Gastroesophageal sphincter (tissue), 4 donors: Measurements from ENCODE around the gene CCDC86. TPM values are rescaled to one million over a fixed set of nuclear protein-coding genes. Genes with fewer than 3 reads are reported as not detected.

Source experiments
- ATAC-seq: fragments of 150-250 bp; one replicate; pipeline ENCODE4 v1.9.1; 2016; ENCODE audit warnings: mild to moderate bottlenecking, moderate library complexity
- H3K27ac ChIP-seq, 4 donors: fragments of 200-600 bp; sonication (generic) in 3 of 4; 1 replicate in 3 of 4; 2 replicates in 1 of 4; pipeline ENCODE4 v1.5.1; 2016 to 2019
- H3K27me3 ChIP-seq: fragments of 200-600 bp; sonication (generic); one replicate; pipeline ENCODE4 v1.5.1; 2019
- H3K36me3 ChIP-seq, 2 donors: fragments of 200-600 bp; sonication (generic); one replicate each; pipeline ENCODE4 v1.5.1; 2019; ENCODE audit warnings: control low read depth in 1 of 2
- H3K4me1 ChIP-seq, 3 donors: fragments of 200-600 bp; sonication (generic); 1 replicate in 2 of 3; 2 replicates in 1 of 3; pipeline ENCODE4 v1.5.1; 2016 to 2019; ENCODE audit warnings: control low read depth in 2 of 3
- H3K4me3 ChIP-seq, 2 donors: fragments of 200-600 bp; sonication (generic); one replicate each; pipeline ENCODE4 v1.5.1; 2019; ENCODE audit warnings: mild to moderate bottlenecking in 1 of 2, moderate library complexity in 1 of 2
- H3K9me3 ChIP-seq, 3 donors: fragments of 200-600 bp; sonication (generic); one replicate each; pipeline ENCODE4 v1.5.1; 2017 to 2019; ENCODE audit warnings: control low read depth in 2 of 3
- EP300 ChIP-seq: sonication (generic); formaldehyde crosslinking; IDR thresholded peaks from one replicate; pipeline ENCODE4 v1.6.1; 2017; ENCODE audit warnings: antibody characterized with exemption, mild to moderate bottlenecking
- POLR2A ChIP-seq, 2 donors: fragments of 450-650 bp; IDR thresholded peaks; one replicate each; pipeline ENCODE4 v1.6.1; 2017; ENCODE audit warnings: antibody characterized with exemption in 2 of 2, mild to moderate bottlenecking in 2 of 2, moderate library complexity in 1 of 2
- POLR2AphosphoS5 ChIP-seq: sonication (generic); formaldehyde crosslinking; IDR thresholded peaks from one replicate; pipeline ENCODE4 v1.6.1; 2017; ENCODE audit warnings: antibody characterized with exemption
- WGBS, 2 donors: methylation state at CpG; one replicate each; pipeline ENCODE4 v1.1.5; 2018; ENCODE audit warnings: low coverage in 1 of 2; 5-methylcytosine and 5-hydroxymethylcytosine counted together
- total RNA-seq, 4 donors: library from RNA; depleted of rRNA; stranded (reverse); fragments of >200 nt; gene quantifications; one replicate each; pipeline ENCODE4 v1.1.0, GENCODE V29; 2016
- TF ChIP-seq, protein P1 (sequence below), 4 experiments: fragments of 200-600 bp in 2 of 4; fragments of 450-650 bp in 2 of 4; sonication (generic) in 1 of 4; IDR thresholded peaks; one replicate each; pipeline ENCODE4 v1.5.1; 2017 to 2019; ENCODE audit warnings: antibody characterized with exemption in 4 of 4, mild to moderate bottlenecking in 2 of 4, moderate library complexity in 2 of 4

Gene CCDC86
- total RNA-seq, 4 donors from 2014 or later: 10.5 to 27.8 (median 18.2) TPM

GRCh38 chr11:60847896-60848295 is 6.0 kb downstream of the CCDC86 start:
- Histone ChIP-seq H3K27me3 (peaks cover 6% of the 10 kb centered on the region), H3K36me3 (peaks cover 0 to 71% of the 10 kb centered on the region in 2 donors), H3K27ac (no peak overlapping the region), H3K4me1 (peaks cover 0 to 33% (median 12%) of the 10 kb centered on the region in 3 donors), H3K9me3 (no peaks in the 10 kb centered on the region), H3K4me3 (no peak overlapping the region)
- no peak for ATAC-seq
- TF ChIP-seq EP300: no peak
- TF ChIP-seq POLR2AphosphoS5: no peak
- TF ChIP-seq, protein P1, sequence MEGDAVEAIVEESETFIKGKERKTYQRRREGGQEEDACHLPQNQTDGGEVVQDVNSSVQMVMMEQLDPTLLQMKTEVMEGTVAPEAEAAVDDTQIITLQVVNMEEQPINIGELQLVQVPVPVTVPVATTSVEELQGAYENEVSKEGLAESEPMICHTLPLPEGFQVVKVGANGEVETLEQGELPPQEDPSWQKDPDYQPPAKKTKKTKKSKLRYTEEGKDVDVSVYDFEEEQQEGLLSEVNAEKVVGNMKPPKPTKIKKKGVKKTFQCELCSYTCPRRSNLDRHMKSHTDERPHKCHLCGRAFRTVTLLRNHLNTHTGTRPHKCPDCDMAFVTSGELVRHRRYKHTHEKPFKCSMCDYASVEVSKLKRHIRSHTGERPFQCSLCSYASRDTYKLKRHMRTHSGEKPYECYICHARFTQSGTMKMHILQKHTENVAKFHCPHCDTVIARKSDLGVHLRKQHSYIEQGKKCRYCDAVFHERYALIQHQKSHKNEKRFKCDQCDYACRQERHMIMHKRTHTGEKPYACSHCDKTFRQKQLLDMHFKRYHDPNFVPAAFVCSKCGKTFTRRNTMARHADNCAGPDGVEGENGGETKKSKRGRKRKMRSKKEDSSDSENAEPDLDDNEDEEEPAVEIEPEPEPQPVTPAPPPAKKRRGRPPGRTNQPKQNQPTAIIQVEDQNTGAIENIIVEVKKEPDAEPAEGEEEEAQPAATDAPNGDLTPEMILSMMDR (IDR thresholded peaks at IDR 0.05): no peak
- WGBS, 2 donors: 81 to 82% methylated on average over 4 to 6 of the region's 12 CpGs

- no peaks in the 10 kb centered on the region for H3K9me3 ChIP-seq
- no peak overlapping the region for H3K4me3 ChIP-seq
- peaks cover 0 to 77% of the 10 kb centered on the region in 2 donors for H3K36me3 ChIP-seq
- H3K27me3 ChIP-seq: peaks cover 12% of the 10 kb centered on the region
- no peak overlapping the region for H3K27ac ChIP-seq
- ATAC-seq: no peak
- WGBS, 2 donors: no CpG with 5 or more reads among the region's 10 CpGs
- TF ChIP-seq, protein P1 (IDR thresholded peaks at IDR 0.05): no peak
- no peak for TF ChIP-seq POLR2A (IDR thresholded peaks at IDR 0.05)
- TF ChIP-seq POLR2AphosphoS5: no peak
- no peak for TF ChIP-seq EP300
- H3K4me1 ChIP-seq: peaks cover 0 to 25% (median 6%) of the 10 kb centered on the region in 3 donors
These were observed 6.8 kb downstream of the CCDC86 start for GRCh38 chr11:60848714-60849151.

GRCh38 chr11:60849641-60850520 is 8.0 kb downstream of the CCDC86 start:
- Histone ChIP-seq H3K4me1 (peaks cover 0 to 13% (median 0%) of the 10 kb centered on the region in 3 donors), H3K4me3 (no peak overlapping the region), H3K9me3 (no peaks in the 10 kb centered on the region), H3K27me3 (peaks cover 20% of the 10 kb centered on the region), H3K36me3 (peaks cover 0 to 77% of the 10 kb centered on the region in 2 donors), H3K27ac (no peak overlapping the region)
- ATAC-seq: no peak
- WGBS, 2 donors: 83 to 90% methylated on average over 3 to 11 of the region's 29 CpGs
- no peak for TF ChIP-seq POLR2A (IDR thresholded peaks at IDR 0.05)
- TF ChIP-seq POLR2AphosphoS5: no peak
- TF ChIP-seq, protein P1 (IDR thresholded peaks at IDR 0.05): no peak
- TF ChIP-seq EP300: no peak

- H3K4me3 ChIP-seq: no peak overlapping the region
- TF ChIP-seq POLR2A (IDR thresholded peaks at IDR 0.05) (no peak), POLR2AphosphoS5 (no peak), EP300 (no peak)
- TF ChIP-seq, protein P1 (IDR thresholded peaks at IDR 0.05): no peak
- H3K27me3 ChIP-seq: peaks cover 23% of the 10 kb centered on the region
- H3K36me3 ChIP-seq: peaks cover 0 to 70% of the 10 kb centered on the region in 2 donors
- H3K9me3 ChIP-seq: no peaks in the 10 kb centered on the region
- 87 to 91% methylated on average over 4 to 9 of the region's 17 CpGs for WGBS, 2 donors
- peaks cover 0 to 7% (median 0%) of the 10 kb centered on the region in 3 donors for H3K4me1 ChIP-seq
- no peak for ATAC-seq
- H3K27ac ChIP-seq: no peak overlapping the region
These were observed 9.6 kb downstream of the CCDC86 start for GRCh38 chr11:60851327-60852104.
